Measurements from ENCODE around the gene SLC35F5.

DNA sequence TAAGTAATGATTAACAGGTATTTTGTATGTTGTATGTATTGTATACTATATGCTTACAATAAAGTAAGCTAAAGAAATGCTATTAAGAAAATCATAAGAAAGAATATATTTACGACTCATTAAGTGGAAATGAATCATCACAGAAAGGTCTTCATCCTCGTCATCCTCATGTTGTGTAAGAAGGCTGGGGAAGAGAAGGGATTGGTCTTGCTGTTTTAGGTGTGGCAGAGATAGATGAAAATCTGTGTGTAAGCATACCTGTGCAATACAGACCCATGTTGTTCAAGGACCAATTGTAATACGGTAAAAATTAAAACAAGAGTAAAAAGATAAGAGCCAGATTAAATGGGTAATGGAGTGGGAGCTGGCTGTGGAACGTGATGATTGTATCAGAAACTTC lies 16.6 kb downstream of the SLC35F5 start:
- TF ChIP-seq CTCF (IDR thresholded peaks at IDR 0.05), result no peak
- TF ChIP-seq POLR2AphosphoS5 (IDR thresholded peaks at IDR 0.05), result no peak
- TF ChIP-seq POLR2A (IDR thresholded peaks at IDR 0.05), result no peak
